B cell (primary cell): ENCODE results near the gene SIGLEC6.

Experiments
- CTCF ChIP-seq: fragments of 200-600 bp; IDR thresholded peaks from one replicate; pipeline ENCODE4 v1.8.0; 2022; ENCODE audit warnings: antibody characterized with exemption, mild to moderate bottlenecking
- EZH2 ChIP-seq: IDR thresholded peaks from 2 replicates; pipeline ENCODE4 v1.6.1; 2012; ENCODE audit warnings: borderline replicate concordance, low read depth, mild to moderate bottlenecking, moderate library complexity, low read length; ENCODE audit not compliant: insufficient read depth, poor library complexity, severe bottlenecking

DNA sequence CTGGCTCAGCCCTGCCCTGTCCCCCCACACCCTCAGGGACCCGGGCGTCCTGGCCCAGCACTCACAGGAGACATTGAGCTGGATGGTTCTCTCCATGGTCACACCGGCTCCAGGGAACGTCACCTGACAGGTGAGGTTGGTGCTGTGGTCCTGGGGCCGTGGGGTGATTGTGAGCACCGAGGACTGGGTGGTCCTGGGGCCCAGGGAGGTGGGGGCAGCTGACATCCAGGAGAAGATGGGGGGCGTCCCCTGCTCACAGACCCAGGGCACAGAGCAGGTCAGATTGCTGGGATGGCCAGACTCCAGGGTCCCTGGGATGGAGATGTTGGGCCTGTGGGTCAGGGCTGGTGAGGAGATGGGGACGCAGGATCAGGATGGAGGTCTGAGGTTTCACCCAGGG is 854 bp downstream of the SIGLEC6 start:
- no peak for TF ChIP-seq CTCF
- no peak for TF ChIP-seq EZH2
